ENCODE data around the gene COQ8A.

DNA sequence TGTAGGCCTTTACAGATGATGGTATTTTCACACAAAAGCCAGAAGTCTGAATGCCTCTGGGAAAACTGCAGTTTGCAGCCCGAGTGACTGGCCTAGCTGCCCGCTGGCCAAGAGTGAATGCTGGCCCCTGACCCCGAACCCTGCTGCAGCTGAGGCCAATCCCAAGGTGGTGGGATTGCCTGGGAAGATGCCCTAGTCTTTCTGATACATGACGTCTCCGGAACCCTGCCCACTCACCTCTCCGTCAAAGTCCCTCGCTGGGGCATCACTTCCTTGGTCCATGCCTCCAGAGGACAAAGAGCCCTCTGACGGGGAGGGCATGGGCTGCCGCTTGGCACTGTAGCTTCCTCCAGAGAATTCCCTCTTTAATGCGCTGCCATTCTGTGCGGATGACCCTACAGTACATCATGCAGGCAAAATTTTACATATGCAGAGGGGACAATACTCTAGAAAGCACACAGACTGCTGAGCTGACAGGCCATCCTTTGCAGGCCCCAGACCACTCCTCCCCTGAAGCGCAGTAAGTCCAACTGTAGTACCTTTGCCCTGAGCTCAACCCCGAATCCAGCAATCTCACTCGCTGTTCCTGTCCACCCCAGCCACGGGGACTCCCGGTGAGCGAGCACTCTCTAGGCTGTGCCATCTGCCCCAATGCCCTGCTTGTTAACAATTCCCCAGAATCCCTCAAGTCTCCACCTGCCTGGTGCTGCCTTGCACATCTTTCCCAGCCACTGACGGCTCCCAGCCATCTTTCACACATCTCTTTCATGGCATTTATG, 54.7 kb downstream of the COQ8A start:
- TF ChIP-seq, protein P1, sequence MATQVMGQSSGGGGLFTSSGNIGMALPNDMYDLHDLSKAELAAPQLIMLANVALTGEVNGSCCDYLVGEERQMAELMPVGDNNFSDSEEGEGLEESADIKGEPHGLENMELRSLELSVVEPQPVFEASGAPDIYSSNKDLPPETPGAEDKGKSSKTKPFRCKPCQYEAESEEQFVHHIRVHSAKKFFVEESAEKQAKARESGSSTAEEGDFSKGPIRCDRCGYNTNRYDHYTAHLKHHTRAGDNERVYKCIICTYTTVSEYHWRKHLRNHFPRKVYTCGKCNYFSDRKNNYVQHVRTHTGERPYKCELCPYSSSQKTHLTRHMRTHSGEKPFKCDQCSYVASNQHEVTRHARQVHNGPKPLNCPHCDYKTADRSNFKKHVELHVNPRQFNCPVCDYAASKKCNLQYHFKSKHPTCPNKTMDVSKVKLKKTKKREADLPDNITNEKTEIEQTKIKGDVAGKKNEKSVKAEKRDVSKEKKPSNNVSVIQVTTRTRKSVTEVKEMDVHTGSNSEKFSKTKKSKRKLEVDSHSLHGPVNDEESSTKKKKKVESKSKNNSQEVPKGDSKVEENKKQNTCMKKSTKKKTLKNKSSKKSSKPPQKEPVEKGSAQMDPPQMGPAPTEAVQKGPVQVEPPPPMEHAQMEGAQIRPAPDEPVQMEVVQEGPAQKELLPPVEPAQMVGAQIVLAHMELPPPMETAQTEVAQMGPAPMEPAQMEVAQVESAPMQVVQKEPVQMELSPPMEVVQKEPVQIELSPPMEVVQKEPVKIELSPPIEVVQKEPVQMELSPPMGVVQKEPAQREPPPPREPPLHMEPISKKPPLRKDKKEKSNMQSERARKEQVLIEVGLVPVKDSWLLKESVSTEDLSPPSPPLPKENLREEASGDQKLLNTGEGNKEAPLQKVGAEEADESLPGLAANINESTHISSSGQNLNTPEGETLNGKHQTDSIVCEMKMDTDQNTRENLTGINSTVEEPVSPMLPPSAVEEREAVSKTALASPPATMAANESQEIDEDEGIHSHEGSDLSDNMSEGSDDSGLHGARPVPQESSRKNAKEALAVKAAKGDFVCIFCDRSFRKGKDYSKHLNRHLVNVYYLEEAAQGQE (IDR thresholded peaks at IDR 0.05; ENCODE audit: low read depth) = no peak
- TF ChIP-seq TCF12 (IDR thresholded peaks at IDR 0.05; ENCODE audit: low read depth) (no peak), YY1 (IDR thresholded peaks at IDR 0.05; ENCODE audit: low read depth) (no peak), TAF1 (IDR thresholded peaks at IDR 0.05; ENCODE audit: low read depth) (no peak), FOXM1 (IDR thresholded peaks at IDR 0.05; ENCODE audit: borderline replicate concordance, low read depth) (no peak), EGR1 (IDR thresholded peaks at IDR 0.05) (no peak), ZBTB7A (IDR thresholded peaks at IDR 0.05; ENCODE audit: low read depth) (no peak), CEBPB (IDR thresholded peaks at IDR 0.05) (no peak), EP300 (IDR thresholded peaks at IDR 0.05; ENCODE audit: borderline replicate concordance) (no peak), TEAD4 (IDR thresholded peaks at IDR 0.05) (no peak), NFIC (IDR thresholded peaks at IDR 0.05) (no peak)
- TF ChIP-seq, protein P2, sequence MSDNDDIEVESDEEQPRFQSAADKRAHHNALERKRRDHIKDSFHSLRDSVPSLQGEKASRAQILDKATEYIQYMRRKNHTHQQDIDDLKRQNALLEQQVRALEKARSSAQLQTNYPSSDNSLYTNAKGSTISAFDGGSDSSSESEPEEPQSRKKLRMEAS (IDR thresholded peaks at IDR 0.05) = no peak
- TF ChIP-seq, protein P3, sequence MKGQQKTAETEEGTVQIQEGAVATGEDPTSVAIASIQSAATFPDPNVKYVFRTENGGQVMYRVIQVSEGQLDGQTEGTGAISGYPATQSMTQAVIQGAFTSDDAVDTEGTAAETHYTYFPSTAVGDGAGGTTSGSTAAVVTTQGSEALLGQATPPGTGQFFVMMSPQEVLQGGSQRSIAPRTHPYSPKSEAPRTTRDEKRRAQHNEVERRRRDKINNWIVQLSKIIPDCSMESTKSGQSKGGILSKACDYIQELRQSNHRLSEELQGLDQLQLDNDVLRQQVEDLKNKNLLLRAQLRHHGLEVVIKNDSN (IDR thresholded peaks at IDR 0.05) = no peak

Data from Ishikawa (cell line).